Mesenchymal stem cell (in vitro differentiated cells and primary cell): ENCODE results near the gene MED15.

Experiments used
- DNase-seq: peaks from one replicate; pipeline ENCODE4 v3.0.0-alpha.2; 2013
- H2AFZ ChIP-seq: one replicate; pipeline ENCODE4 v1.6.1; 2013; ENCODE audit warnings: low read depth, mild to moderate bottlenecking, control low read depth, inconsistent platforms, low read length, moderate library complexity
- H2AK5ac ChIP-seq: 2 replicates; pipeline ENCODE4 v1.6.1; 2013; ENCODE audit warnings: low read length, moderate library complexity, mild to moderate bottlenecking, inconsistent platforms; ENCODE audit not compliant: severe bottlenecking
- H2BK120ac ChIP-seq: one replicate; pipeline ENCODE4 v1.6.1; 2013; ENCODE audit warnings: low read depth, mild to moderate bottlenecking, inconsistent platforms, low read length, moderate library complexity
- H2BK12ac ChIP-seq, 2 experiments: one replicate each; pipeline ENCODE4 v1.6.1; 2013; ENCODE audit warnings: inconsistent platforms in 2 of 2, low read length in 2 of 2, mild to moderate bottlenecking in 2 of 2, moderate library complexity in 2 of 2, control low read depth in 1 of 2
- H2BK15ac ChIP-seq: one replicate; pipeline ENCODE4 v1.6.1; 2013; ENCODE audit warnings: mild to moderate bottlenecking, low read depth, inconsistent platforms; ENCODE audit not compliant: poor library complexity, severe bottlenecking
- H2BK5ac ChIP-seq: 2 replicates; pipeline ENCODE4 v1.6.1; 2013; ENCODE audit warnings: low read depth, mild to moderate bottlenecking, low read length, control low read depth, inconsistent platforms; ENCODE audit not compliant: poor library complexity, severe bottlenecking
- H3K14ac ChIP-seq, 2 experiments: one replicate each; pipeline ENCODE4 v1.6.1; 2013; ENCODE audit warnings: inconsistent platforms in 2 of 2, low read length in 2 of 2, control low read depth in 1 of 2, mild to moderate bottlenecking in 1 of 2, moderate library complexity in 1 of 2
- H3K18ac ChIP-seq, 2 experiments: one replicate each; pipeline ENCODE4 v1.6.1; 2013; ENCODE audit warnings: inconsistent platforms in 2 of 2, low read length in 2 of 2, control low read depth in 1 of 2, low read depth in 1 of 2, mild to moderate bottlenecking in 1 of 2
- H3K23ac ChIP-seq, 2 experiments: one replicate each; pipeline ENCODE4 v1.6.1; 2013; ENCODE audit warnings: inconsistent platforms in 2 of 2, low read length in 2 of 2, mild to moderate bottlenecking in 2 of 2, moderate library complexity in 2 of 2, control low read depth in 1 of 2
- H3K27ac ChIP-seq: 2 replicates; pipeline ENCODE4 v1.5.1; 2013; ENCODE audit warnings: mild to moderate bottlenecking, moderate library complexity, low read length, control low read depth, inconsistent platforms; ENCODE audit not compliant: poor library complexity, severe bottlenecking
- H3K27me3 ChIP-seq, 2 experiments: 2 replicates each; pipeline versions ENCODE4 v1.6.1 to v1.7.0; 2013; ENCODE audit warnings: low read length in 2 of 2, mild to moderate bottlenecking in 2 of 2, moderate library complexity in 2 of 2, control low read depth in 1 of 2, inconsistent platforms in 1 of 2; ENCODE audit not compliant: control insufficient read depth in 1 of 2, insufficient read depth in 1 of 2
- H3K36me3 ChIP-seq, 2 experiments: 2 replicates each; pipeline versions ENCODE4 v1.6.1 to v1.7.0; 2013; ENCODE audit warnings: low read length in 2 of 2, control low read depth in 1 of 2, inconsistent platforms in 1 of 2, low read depth in 1 of 2, mild to moderate bottlenecking in 1 of 2; ENCODE audit not compliant: insufficient read depth in 2 of 2, control insufficient read depth in 1 of 2
- H3K4ac ChIP-seq, 2 experiments: one replicate each; pipeline ENCODE4 v1.6.1; 2013; ENCODE audit warnings: inconsistent platforms in 2 of 2, low read length in 2 of 2, mild to moderate bottlenecking in 2 of 2, moderate library complexity in 2 of 2, control low read depth in 1 of 2, low read depth in 1 of 2
- H3K4me1 ChIP-seq: 2 replicates; pipeline ENCODE4 v1.6.1; 2013; ENCODE audit warnings: low read depth, low read length, control low read depth; ENCODE audit not compliant: control insufficient read depth, insufficient read depth
- H3K4me2 ChIP-seq: 2 replicates; pipeline ENCODE4 v1.6.1; 2013; ENCODE audit warnings: low read length, mild to moderate bottlenecking, inconsistent platforms; ENCODE audit not compliant: poor library complexity, severe bottlenecking
- H3K4me3 ChIP-seq, 2 experiments: 2 replicates each; pipeline versions ENCODE4 v1.5.1 to v1.7.0; 2013; ENCODE audit warnings: low read length in 2 of 2, mild to moderate bottlenecking in 2 of 2, control low read depth in 1 of 2, low read depth in 1 of 2; ENCODE audit not compliant: insufficient read depth in 1 of 2
- H3K79me1 ChIP-seq: replicated peaks from 2 replicates; pipeline ENCODE4 v1.6.1; 2013; ENCODE audit warnings: mild to moderate bottlenecking, control low read depth, low read length, inconsistent platforms; ENCODE audit not compliant: poor library complexity, severe bottlenecking
- H3K9ac ChIP-seq: 2 replicates; pipeline ENCODE4 v1.7.0; 2013; ENCODE audit warnings: mild to moderate bottlenecking, low read length, moderate library complexity
- H3K9me3 ChIP-seq: 2 replicates; pipeline ENCODE4 v1.7.0; 2013; ENCODE audit warnings: mild to moderate bottlenecking, low read length; ENCODE audit not compliant: control insufficient read depth
- H4K8ac ChIP-seq: one replicate; pipeline ENCODE4 v1.6.1; 2013; ENCODE audit warnings: inconsistent platforms, mild to moderate bottlenecking, low read length, moderate library complexity
- H4K91ac ChIP-seq: one replicate; pipeline ENCODE4 v1.6.1; 2013; ENCODE audit warnings: mild to moderate bottlenecking, low read length, inconsistent platforms
- WGBS: methylation state at CpG from one replicate; pipeline ENCODE4 v1.1.7; 2013; ENCODE audit warnings: mixed read lengths; 5-methylcytosine and 5-hydroxymethylcytosine counted together

MED15 gene

DNA sequence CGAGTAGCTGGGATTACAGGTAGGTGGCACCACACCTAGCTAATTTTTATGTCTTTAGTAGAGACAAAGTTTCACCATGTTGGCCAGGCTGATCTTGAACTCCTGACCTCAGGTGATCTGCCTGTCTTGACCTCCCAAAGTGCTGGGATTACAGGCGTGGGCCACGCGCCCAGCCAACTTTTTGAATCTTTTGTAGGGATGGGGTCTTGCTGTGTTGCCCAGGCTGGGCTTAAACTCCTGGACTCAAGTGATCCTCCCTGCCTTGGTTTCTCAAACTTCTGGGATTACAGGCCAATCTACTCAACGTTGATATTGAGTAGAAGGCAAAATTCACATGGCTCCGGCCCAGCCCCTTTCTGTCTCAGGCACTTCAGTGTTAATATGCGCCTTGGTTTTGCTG lies 93.9 kb downstream of the MED15 start:
- no peaks in the 10 kb centered on the region for H3K9me3 ChIP-seq
- H3K4me2 ChIP-seq: no peak overlapping the region
- H3K23ac ChIP-seq: no peak overlapping the region
- H3K27me3 ChIP-seq: peaks cover 17 to 48% of the 10 kb centered on the region in 2 experiments
- no peak overlapping the region for H3K14ac ChIP-seq
- H2AFZ ChIP-seq: no peak overlapping the region
- H3K9ac ChIP-seq: no peak overlapping the region
- H3K4me1 ChIP-seq: peaks cover 3% of the 10 kb centered on the region
- H4K8ac ChIP-seq: no peak overlapping the region
- no peak overlapping the region for H3K4ac ChIP-seq
- no peak overlapping the region for H2BK120ac ChIP-seq
- H4K91ac ChIP-seq: no peak overlapping the region
- H3K79me1 ChIP-seq: no peaks in the 10 kb centered on the region
- H3K4me3 ChIP-seq: no peak overlapping the region
- no peak overlapping the region for H2BK15ac ChIP-seq
- 89% methylated on average over 7 of the region's 7 CpGs for WGBS
- no peak overlapping the region for H2AK5ac ChIP-seq
- no peak overlapping the region for H2BK12ac ChIP-seq
- no peaks in the 10 kb centered on the region for H3K36me3 ChIP-seq
- H3K27ac ChIP-seq: no peak overlapping the region
- DNase-seq: no peak
- no peak overlapping the region for H2BK5ac ChIP-seq
- no peak overlapping the region for H3K18ac ChIP-seq

DNA sequence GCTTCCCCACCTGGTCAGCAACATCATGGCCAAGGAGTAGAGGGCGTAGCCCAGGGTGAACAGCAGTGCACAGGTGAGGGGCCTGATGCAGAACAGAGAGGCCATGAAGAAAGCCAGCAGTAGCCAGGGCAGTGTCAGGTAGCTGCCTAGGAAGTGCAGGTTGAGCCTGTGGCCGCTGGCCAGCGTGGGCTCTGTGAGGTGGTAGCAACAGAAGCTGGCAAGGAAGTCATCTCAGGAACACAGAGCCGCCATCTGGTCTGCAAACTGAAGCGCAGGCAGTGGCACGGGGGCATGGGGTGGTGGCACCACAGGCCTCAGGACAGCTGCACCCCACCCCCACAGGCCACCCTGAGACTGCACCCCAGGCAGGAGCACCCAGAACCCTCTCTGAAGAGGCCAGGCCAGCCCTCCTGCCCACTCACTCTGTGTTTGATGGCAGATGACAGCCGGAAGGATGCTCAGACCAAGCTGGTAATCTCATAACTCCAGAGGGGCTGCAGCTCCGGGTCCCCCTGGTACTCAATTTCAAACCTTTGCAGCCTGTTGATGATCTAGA lies 95.3 kb downstream of the MED15 start:
- Histone ChIP-seq H2BK120ac (no peak overlapping the region), H2BK5ac (no peak overlapping the region), H3K18ac (no peak overlapping the region), H3K4me1 (peaks cover 11% of the 10 kb centered on the region), H3K27ac (no peak overlapping the region), H2BK15ac (no peak overlapping the region), H3K14ac (no peak overlapping the region), H3K27me3 (peaks cover 31 to 62% of the 10 kb centered on the region in 2 experiments), H3K4me3 (no peak overlapping the region), H2AK5ac (no peak overlapping the region), H4K91ac (no peak overlapping the region), H3K23ac (no peak overlapping the region), H3K4ac (no peak overlapping the region), H3K9me3 (no peaks in the 10 kb centered on the region), H2AFZ (no peak overlapping the region), H3K9ac (no peak overlapping the region), H3K4me2 (no peak overlapping the region), H3K79me1 (no peaks in the 10 kb centered on the region), H2BK12ac (no peak overlapping the region), H4K8ac (no peak overlapping the region), H3K36me3 (no peaks in the 10 kb centered on the region)
- 82% methylated on average over 8 of the region's 8 CpGs for WGBS
- DNase-seq: no peak

DNA sequence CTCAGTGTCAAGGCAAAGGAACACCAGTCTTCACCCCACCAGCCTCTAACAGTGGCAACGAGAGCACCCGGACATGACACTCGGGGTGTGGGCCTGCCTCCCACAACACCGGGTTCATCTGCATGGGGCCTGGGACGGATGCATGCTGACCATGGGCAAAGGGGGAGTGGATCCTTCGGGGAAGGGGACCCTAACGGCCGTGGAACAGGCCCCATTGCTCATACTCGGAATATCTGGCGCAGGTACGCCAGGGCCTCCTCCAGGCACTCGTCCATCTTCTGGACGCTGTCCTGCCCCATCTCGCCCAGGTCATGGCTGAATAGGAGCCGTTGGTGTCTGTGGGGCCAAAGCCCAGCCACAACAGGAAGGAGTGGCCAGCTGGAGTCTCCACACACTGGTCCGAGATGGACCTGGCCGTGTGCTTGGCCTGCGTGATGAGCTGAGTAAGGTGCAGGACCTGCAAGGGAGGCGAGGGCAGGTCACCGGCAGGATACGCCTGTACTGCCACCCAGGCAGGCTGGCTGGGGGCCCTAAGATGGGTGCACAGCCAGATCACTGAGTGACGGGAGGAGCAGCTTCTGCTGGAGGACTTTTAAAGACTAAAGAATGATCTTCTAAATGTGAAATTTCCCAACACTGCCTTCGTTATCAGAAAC lies 96.8 kb downstream of the MED15 start:
- no peak overlapping the region for H4K91ac ChIP-seq
- H3K4me1 ChIP-seq: peaks cover 12% of the 10 kb centered on the region
- H3K4me2 ChIP-seq: no peak overlapping the region
- no peaks in the 10 kb centered on the region for H3K9me3 ChIP-seq
- H2BK12ac ChIP-seq: no peak overlapping the region
- H3K4me3 ChIP-seq: no peak overlapping the region
- H3K27me3 ChIP-seq: peaks cover 36 to 71% of the 10 kb centered on the region in 2 experiments
- no peak overlapping the region for H3K14ac ChIP-seq
- H2BK5ac ChIP-seq: no peak overlapping the region
- no peak for DNase-seq
- no peaks in the 10 kb centered on the region for H3K79me1 ChIP-seq
- H2AFZ ChIP-seq: no peak overlapping the region
- H2AK5ac ChIP-seq: no peak overlapping the region
- 83% methylated on average over 23 of the region's 23 CpGs for WGBS
- no peak overlapping the region for H4K8ac ChIP-seq
- no peak overlapping the region for H2BK15ac ChIP-seq
- H3K9ac ChIP-seq: no peak overlapping the region
- no peak overlapping the region for H3K18ac ChIP-seq
- no peak overlapping the region for H3K27ac ChIP-seq
- H3K23ac ChIP-seq: no peak overlapping the region
- H2BK120ac ChIP-seq: no peak overlapping the region
- H3K36me3 ChIP-seq: no peaks in the 10 kb centered on the region
- no peak overlapping the region for H3K4ac ChIP-seq

DNA sequence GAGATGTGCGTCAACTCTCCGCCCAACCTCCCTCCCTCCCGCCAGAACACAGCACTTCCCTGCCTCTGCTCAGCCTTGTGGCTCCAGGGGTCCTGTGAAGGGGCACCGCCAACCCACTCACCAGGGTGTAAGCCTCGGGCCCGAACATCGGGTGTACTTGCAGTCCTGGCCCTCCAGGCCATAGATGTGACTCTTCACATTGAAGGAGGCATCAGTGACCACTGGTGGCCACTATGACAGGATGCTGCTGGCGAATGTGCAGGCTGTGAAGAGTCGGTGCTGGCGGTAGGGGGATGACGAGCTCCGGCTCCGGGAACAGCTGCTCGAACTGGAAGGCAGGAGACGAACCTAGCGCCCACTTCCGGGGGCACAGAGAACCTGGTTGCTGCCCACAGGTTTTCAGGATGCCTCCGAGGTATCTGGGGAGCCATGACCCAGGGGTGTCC lies 97.4 kb downstream of the MED15 start:
- H3K23ac ChIP-seq: no peak overlapping the region
- H2BK120ac ChIP-seq: no peak overlapping the region
- H3K18ac ChIP-seq: no peak overlapping the region
- no peak overlapping the region for H2AFZ ChIP-seq
- H3K9me3 ChIP-seq: no peaks in the 10 kb centered on the region
- no peak overlapping the region for H3K27ac ChIP-seq
- no peak overlapping the region for H2BK15ac ChIP-seq
- H2BK5ac ChIP-seq: no peak overlapping the region
- H3K4me2 ChIP-seq: no peak overlapping the region
- WGBS: 84% methylated on average over 18 of the region's 18 CpGs
- H2BK12ac ChIP-seq: no peak overlapping the region
- no peaks in the 10 kb centered on the region for H3K36me3 ChIP-seq
- no peak overlapping the region for H4K8ac ChIP-seq
- H3K79me1 ChIP-seq: no peaks in the 10 kb centered on the region
- H3K27me3 ChIP-seq: peaks cover 41 to 76% of the 10 kb centered on the region in 2 experiments
- no peak overlapping the region for H2AK5ac ChIP-seq
- no peak overlapping the region for H3K4me3 ChIP-seq
- H3K4ac ChIP-seq: no peak overlapping the region
- peaks cover 12% of the 10 kb centered on the region for H3K4me1 ChIP-seq
- no peak overlapping the region for H4K91ac ChIP-seq
- no peak overlapping the region for H3K14ac ChIP-seq
- H3K9ac ChIP-seq: no peak overlapping the region
- DNase-seq: no peak
